Peyer's patch (tissue), 4 donors: ENCODE measurements around the gene PAQR3.
"Not testable (repeated sequence)": the region's sequence is repeated elsewhere in the genome, so short reads cannot be mapped to it uniquely, and the experiment has no call there.

Experiments
- POLR2A ChIP-seq, 2 donors: fragments of 450-650 bp; IDR thresholded peaks; one replicate each; pipeline ENCODE4 v1.5.1; 2017; ENCODE audit warnings: antibody characterized with exemption in 2 of 2, mild to moderate bottlenecking in 2 of 2, moderate library complexity in 2 of 2
- TF ChIP-seq, protein P1 (sequence below), 6 experiments: fragments of 450-650 bp in 4 of 6; fragments of 200-600 bp in 2 of 6; sonication (generic) in 1 of 6; IDR thresholded peaks; one replicate each; pipeline ENCODE4 v1.5.1; 2017 to 2019; ENCODE audit warnings: antibody characterized with exemption in 6 of 6, mild to moderate bottlenecking in 3 of 6, moderate library complexity in 1 of 6

DNA sequence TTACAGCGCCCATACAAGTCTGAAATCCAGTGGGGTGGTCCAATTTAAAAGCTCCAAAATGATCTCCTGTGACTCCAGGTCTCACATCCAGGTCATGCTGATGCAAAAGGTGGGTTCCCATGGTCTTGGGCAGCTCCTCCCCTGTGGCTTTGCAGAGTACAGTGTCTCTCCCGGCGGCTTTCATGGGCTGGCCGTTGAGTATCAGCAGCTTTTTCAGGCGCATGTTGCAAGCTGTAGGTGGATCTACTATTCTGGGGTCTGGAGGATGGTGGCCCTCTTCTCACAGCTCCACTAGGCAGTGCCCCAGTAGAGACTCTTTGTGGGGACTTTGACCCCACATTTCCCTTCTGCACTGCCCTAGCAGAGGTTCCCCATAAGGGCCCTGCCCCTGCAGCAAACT is 70.5 kb downstream of the PAQR3 start:
- TF ChIP-seq, protein P1, sequence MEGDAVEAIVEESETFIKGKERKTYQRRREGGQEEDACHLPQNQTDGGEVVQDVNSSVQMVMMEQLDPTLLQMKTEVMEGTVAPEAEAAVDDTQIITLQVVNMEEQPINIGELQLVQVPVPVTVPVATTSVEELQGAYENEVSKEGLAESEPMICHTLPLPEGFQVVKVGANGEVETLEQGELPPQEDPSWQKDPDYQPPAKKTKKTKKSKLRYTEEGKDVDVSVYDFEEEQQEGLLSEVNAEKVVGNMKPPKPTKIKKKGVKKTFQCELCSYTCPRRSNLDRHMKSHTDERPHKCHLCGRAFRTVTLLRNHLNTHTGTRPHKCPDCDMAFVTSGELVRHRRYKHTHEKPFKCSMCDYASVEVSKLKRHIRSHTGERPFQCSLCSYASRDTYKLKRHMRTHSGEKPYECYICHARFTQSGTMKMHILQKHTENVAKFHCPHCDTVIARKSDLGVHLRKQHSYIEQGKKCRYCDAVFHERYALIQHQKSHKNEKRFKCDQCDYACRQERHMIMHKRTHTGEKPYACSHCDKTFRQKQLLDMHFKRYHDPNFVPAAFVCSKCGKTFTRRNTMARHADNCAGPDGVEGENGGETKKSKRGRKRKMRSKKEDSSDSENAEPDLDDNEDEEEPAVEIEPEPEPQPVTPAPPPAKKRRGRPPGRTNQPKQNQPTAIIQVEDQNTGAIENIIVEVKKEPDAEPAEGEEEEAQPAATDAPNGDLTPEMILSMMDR (IDR thresholded peaks at IDR 0.05), result not testable (repeated sequence)
- TF ChIP-seq POLR2A (IDR thresholded peaks at IDR 0.05), result not testable (repeated sequence)
